HG03045 (cell line): ENCODE measurements around the gene KCNJ1.
A peak's percentile ranks its signal among the peaks of the same experiment; 100 is the strongest.

Experiments
- ATAC-seq: cut with Tn5 transposase; IDR thresholded peaks from one replicate; pipeline ENCODE4 v1.9.1; 2021; ENCODE audit warnings: mild to moderate bottlenecking, moderate library complexity; ENCODE audit not compliant: unreplicated experiment

KCNJ1 gene

GRCh38 chr11:128867277-128867676 lies at the start of gene KCNJ1:
Gene KCNJ1, minus strand, starts transcription at chr11:128867296. Its CDS starts 27,053 bp downstream, at chr11:128840243.
- no peak for ATAC-seq

- ATAC-seq: no peak
Observed at GRCh38 chr11:128916681-128917080, 49.6 kb upstream of the KCNJ1 start.

GRCh38 chr11:128916037-128916572 lies 49.0 kb upstream of the KCNJ1 start:
- no peak for ATAC-seq

GRCh38 chr11:128915149-128915521 lies 48.0 kb upstream of the KCNJ1 start:
- no peak for ATAC-seq

- no peak for ATAC-seq
Observed at GRCh38 chr11:128914216-128915148, 47.4 kb upstream of the KCNJ1 start.

- ATAC-seq: no peak
Observed at GRCh38 chr11:128913806-128914205, 46.7 kb upstream of the KCNJ1 start.

- ATAC-seq: no peak
Observed at GRCh38 chr11:128911701-128912100, 44.6 kb upstream of the KCNJ1 start.

GRCh38 chr11:128911239-128911638 lies 44.1 kb upstream of the KCNJ1 start:
- ATAC-seq: no peak

- no peak for ATAC-seq
Observed at GRCh38 chr11:128910576-128910975, 43.5 kb upstream of the KCNJ1 start.

- no peak for ATAC-seq
Observed at GRCh38 chr11:128909438-128910125, 42.5 kb upstream of the KCNJ1 start.

GRCh38 chr11:128908391-128909246 lies 41.5 kb upstream of the KCNJ1 start:
- no peak for ATAC-seq

GRCh38 chr11:128907585-128907984 lies 40.5 kb upstream of the KCNJ1 start:
- no peak for ATAC-seq

GRCh38 chr11:128906185-128907050 lies 39.3 kb upstream of the KCNJ1 start:
- ATAC-seq: no peak

GRCh38 chr11:128905345-128906184 lies 38.5 kb upstream of the KCNJ1 start:
- peak; percentile 37 for ATAC-seq

- peak; percentile 34 for ATAC-seq
Observed at GRCh38 chr11:128904656-128905344, 37.7 kb upstream of the KCNJ1 start.

GRCh38 chr11:128904303-128904655 lies 37.2 kb upstream of the KCNJ1 start:
- ATAC-seq: no peak

- ATAC-seq: no peak
Observed at GRCh38 chr11:128903248-128904061, 36.4 kb upstream of the KCNJ1 start.
